GM12801 (cell line): ENCODE results near the gene LYRM1.

Source experiments
- TF ChIP-seq, protein P1 (sequence below): IDR thresholded peaks from one replicate; pipeline ENCODE4 v1.5.1; 2011; ENCODE audit warnings: control low read depth; ENCODE audit not compliant: insufficient read length; ENCODE audit errors: extremely low read depth

The LYRM1 gene

DNA sequence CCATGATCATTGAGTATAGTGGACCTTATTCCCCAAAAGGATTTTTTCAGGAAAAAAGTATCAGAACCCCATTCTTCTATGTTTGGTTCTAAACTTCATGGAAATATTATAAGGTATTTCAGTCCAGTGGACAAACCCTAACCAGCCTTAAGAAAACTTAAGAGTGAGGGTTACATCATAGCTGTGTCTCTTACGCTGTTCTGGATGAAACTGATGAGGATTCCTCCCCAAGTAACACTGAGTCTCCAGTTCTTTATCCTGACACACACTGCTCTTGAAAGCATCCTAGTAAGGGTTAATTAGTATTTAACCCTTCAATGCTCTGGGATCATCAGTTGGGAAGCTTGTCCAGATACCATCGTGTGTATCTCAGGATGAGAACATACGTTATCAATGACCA is 5.0 kb downstream of the LYRM1 start:
- TF ChIP-seq, protein P1, sequence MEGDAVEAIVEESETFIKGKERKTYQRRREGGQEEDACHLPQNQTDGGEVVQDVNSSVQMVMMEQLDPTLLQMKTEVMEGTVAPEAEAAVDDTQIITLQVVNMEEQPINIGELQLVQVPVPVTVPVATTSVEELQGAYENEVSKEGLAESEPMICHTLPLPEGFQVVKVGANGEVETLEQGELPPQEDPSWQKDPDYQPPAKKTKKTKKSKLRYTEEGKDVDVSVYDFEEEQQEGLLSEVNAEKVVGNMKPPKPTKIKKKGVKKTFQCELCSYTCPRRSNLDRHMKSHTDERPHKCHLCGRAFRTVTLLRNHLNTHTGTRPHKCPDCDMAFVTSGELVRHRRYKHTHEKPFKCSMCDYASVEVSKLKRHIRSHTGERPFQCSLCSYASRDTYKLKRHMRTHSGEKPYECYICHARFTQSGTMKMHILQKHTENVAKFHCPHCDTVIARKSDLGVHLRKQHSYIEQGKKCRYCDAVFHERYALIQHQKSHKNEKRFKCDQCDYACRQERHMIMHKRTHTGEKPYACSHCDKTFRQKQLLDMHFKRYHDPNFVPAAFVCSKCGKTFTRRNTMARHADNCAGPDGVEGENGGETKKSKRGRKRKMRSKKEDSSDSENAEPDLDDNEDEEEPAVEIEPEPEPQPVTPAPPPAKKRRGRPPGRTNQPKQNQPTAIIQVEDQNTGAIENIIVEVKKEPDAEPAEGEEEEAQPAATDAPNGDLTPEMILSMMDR, result no peak

DNA sequence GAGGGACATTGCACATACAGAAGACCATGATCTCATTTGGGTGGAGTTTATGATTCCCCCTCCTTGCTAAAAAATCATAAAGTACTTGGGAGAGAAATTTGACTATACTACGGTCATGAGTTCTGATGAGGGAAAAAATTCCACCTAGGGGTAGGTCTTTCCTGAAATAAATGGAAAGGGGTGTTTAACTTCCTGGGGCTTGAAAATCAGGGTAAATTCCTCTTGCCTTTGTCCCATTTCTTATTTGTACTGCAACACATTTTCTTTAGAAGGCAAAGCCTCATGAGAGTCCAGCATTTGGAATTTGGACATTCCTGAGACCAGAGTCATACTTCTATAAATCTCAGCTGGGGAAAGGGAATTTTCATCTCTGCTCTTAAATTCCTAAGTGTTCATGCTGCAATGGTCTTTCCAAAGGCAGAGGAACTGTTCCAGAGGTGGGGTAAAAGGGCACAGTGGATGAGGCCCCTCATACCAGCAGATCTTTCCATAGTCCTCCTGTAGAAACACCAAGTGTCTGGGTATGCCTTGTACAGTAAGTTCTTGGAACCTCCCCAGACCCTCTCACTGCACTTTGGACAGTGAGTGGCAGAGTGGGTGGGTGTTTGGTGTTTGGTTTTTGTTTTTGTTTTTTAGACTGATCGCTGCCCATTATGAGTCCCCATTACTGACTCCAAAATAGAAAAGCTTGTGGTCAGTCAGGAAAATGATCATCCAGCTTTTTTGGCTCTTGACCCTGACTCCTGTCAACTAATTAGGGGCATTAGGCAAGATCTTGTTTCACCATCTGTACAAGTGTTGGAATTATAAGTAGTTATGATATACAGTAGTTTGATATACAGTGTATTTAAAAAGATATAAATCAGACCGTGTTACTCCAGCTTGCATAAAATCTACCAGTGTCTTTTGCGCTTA is 6.0 kb downstream of the LYRM1 start:
- TF ChIP-seq, protein P1, result no peak

DNA sequence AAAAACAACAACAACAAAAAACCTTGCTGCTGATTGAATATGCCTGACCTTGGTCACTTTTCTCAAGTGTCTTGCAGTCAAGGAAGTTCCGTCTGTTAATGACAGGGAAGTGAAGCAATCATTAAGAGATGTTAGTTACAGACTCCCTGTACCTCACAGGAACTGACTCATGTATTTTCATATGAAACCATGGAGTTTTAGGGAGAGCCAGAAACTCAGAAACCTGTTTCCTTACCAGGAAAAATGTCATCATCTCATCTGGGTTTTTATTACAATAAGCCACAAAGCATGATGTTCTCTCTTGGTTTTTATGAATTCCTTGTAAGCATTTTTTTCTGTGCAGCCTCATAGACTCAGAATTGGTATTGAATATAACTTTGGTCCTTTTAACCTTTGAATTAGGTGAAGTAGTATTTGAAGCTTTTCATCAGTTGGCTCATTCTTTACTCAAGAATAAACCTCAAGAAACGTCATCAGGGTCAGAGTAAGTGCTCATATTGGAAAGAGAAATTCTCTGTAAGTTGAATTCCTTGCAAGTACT is 10.3 kb downstream of the LYRM1 start:
- TF ChIP-seq, protein P1, result no peak

DNA sequence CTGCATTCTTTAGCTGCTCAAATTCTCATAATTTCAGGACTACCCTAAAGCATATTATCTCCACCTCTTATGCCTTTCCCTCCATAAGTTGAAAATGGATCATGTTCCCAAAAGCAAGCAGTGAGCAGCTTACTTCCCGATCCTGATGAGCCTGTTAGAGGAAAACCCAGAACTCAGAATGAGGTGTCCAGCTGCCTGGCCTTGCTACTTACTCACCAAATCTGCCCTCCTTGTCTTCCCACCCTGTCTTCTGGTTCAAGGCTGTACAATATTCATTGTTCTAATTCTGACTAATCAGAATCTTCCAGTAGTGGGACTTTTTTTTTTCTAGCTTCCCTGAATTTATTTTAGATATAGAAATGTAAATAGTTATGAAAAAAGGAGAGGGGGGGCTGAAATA is 10.8 kb downstream of the LYRM1 start:
- TF ChIP-seq, protein P1, result no peak

DNA sequence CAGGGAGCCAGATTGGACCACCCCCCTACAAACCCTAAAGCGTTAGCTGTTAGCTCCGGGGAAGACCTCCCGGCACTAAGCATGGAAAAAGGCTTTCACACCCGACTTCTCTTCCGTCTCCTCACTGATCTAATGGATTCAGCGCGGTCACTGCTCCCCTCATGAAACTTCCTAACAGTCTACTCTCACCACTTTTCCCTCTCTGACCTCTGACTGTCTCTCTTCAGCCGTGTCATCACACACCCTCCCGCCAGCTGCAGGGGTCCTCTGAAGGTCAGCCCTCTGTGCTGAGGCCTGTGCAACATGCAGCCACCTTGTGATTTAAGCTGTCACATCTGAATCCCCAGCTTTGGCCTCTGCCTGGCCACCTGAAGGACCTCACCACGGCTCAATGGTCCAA is 15.7 kb downstream of the LYRM1 start:
- TF ChIP-seq, protein P1, result no peak

DNA sequence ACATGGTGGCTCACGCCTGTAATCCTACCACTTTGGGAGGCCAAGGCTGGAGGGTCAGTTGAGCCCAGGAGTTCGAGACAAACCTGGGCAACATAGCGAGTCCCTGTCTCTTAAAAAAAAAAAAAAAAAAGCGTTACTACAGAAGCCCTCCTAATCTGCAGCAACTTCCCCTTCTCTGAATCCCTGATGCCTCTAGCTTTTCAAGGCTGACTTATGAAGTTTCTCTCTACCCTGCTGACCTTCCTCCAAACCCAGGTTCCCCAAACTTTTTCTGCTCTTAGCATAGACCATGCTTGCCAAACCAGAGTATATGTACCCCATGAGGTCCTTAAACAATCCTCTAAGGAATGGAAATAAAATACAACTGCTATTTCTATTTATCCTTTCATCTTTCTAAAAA is 16.4 kb downstream of the LYRM1 start:
- TF ChIP-seq, protein P1, result no peak

DNA sequence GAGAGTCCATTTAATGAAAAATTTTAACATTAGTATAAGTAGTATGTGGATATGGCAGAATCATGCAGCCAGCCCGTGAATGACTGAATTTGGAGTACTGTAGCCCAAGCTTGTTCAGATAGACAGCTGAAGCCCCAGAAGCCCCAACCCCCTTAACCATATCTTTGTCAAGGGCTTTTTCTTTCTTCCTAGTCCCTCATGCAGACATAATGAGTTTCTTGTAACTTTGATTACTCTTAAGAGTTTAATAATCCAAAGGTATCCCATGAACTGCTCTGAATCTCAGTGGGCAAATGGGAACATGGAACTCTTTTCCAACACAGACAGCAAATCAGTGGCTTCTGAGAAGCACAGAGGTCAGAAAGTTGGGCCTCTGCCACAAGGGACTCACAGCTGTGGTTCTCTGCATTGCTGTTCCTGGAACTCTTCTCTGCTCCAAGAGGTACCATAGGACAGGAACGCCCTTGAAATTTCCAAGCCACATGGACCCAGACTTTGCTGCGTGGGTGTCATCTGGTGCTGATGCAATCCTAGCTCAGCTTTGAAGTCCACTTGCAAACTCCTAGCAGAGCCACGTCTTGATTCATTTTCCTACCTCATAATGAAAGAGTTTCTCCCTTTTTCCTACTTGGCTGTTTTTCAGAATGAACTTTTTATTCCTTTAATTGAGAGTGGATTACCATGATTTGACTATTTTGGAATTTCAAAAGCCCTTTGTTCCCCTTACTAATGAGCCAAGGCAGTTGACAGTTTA is 18.1 kb downstream of the LYRM1 start:
- TF ChIP-seq, protein P1, result no peak
